Breast epithelium (tissue), 3 donors: ENCODE measurements around the gene SOD3.

ENCODE experiments used
- POLR2A ChIP-seq: fragments of 450-650 bp; IDR thresholded peaks from one replicate; pipeline ENCODE4 v1.6.1; 2016; ENCODE audit warnings: antibody characterized with exemption, mild to moderate bottlenecking, moderate library complexity
- POLR2AphosphoS5 ChIP-seq, 3 donors: sonication (generic); formaldehyde crosslinking; IDR thresholded peaks; one replicate each; pipeline ENCODE4 v1.6.1; 2017; ENCODE audit warnings: antibody characterized with exemption in 3 of 3
- TF ChIP-seq, protein P1 (sequence below), 3 donors: fragments of 450-650 bp; IDR thresholded peaks; one replicate each; pipeline ENCODE4 v1.5.1; 2016 to 2017; ENCODE audit warnings: antibody characterized with exemption in 3 of 3, mild to moderate bottlenecking in 3 of 3, moderate library complexity in 3 of 3

DNA sequence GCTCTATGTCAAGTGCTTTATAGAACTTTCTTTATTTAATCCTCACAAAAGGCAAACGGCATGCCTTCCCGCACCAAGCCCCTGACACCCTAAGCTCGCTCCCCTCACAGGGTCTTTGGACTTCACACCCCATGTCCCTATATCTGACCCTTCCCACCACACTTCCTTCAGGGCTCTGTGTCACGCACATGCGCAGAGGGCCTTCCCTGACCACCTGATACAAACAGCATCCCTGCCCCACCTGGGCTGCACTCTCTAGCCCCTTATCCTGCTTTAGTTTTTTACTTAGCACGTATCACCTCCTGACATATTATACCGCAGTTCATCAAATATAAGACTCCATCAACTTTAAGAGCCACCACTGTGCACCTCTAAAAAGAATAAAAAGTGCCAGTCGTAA is 49.8 kb downstream of the SOD3 start:
- TF ChIP-seq, protein P1, sequence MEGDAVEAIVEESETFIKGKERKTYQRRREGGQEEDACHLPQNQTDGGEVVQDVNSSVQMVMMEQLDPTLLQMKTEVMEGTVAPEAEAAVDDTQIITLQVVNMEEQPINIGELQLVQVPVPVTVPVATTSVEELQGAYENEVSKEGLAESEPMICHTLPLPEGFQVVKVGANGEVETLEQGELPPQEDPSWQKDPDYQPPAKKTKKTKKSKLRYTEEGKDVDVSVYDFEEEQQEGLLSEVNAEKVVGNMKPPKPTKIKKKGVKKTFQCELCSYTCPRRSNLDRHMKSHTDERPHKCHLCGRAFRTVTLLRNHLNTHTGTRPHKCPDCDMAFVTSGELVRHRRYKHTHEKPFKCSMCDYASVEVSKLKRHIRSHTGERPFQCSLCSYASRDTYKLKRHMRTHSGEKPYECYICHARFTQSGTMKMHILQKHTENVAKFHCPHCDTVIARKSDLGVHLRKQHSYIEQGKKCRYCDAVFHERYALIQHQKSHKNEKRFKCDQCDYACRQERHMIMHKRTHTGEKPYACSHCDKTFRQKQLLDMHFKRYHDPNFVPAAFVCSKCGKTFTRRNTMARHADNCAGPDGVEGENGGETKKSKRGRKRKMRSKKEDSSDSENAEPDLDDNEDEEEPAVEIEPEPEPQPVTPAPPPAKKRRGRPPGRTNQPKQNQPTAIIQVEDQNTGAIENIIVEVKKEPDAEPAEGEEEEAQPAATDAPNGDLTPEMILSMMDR (IDR thresholded peaks at IDR 0.05): no peak
- TF ChIP-seq POLR2A (no peak), POLR2AphosphoS5 (IDR thresholded peaks at IDR 0.05) (no peak)
